ENCODE measurements around the gene EFHC1.

GRCh38 chr6:52514514-52514913 lies 94.4 kb downstream of the EFHC1 start:
- TF ChIP-seq POLR2AphosphoS5 (IDR thresholded peaks at IDR 0.05), result peak in 2 of 3 donors; percentile 20 to 66
- no peak for TF ChIP-seq CTCF (IDR thresholded peaks at IDR 0.05)
- TF ChIP-seq POLR2A (IDR thresholded peaks at IDR 0.05), result no peak
- TF ChIP-seq EP300 (IDR thresholded peaks at IDR 0.05), result no peak
